NB4 (cell line): ENCODE measurements around the gene ATXN1.

ENCODE experiments used
- CTCF ChIP-seq: IDR thresholded peaks from one replicate; pipeline ENCODE4 v1.5.1; 2012; ENCODE audit warnings: low read depth, low read length
- MAX ChIP-seq: IDR thresholded peaks from 2 replicates; pipeline ENCODE4 v1.6.1; 2011; ENCODE audit warnings: low read depth, low read length
- MYC ChIP-seq: IDR thresholded peaks from 2 replicates; pipeline ENCODE4 v1.6.1; 2011; ENCODE audit warnings: low read depth, low read length
- POLR2A ChIP-seq: IDR thresholded peaks from 2 replicates; pipeline ENCODE4 v1.6.1; 2011; ENCODE audit warnings: mild to moderate bottlenecking; ENCODE audit not compliant: insufficient read length; ENCODE audit errors: extremely low read depth

GRCh38 chr6:16508959-16509358 is 252.3 kb downstream of the ATXN1 start:
- TF ChIP-seq CTCF: no peak
- TF ChIP-seq MAX: no peak
- TF ChIP-seq POLR2A: no peak
- no peak for TF ChIP-seq MYC
